ENCODE results near the gene DAAM2. TPM values are rescaled to one million over a fixed set of nuclear protein-coding genes. Genes with fewer than 3 reads are reported as not detected.
A peak's percentile ranks its signal among the peaks of the same experiment; 100 is the strongest.

The DAAM2 gene
- total RNA-seq, 2 experiments from 2014 or later: not detected

GRCh38 chr6:39925191-39925930, 133.2 kb downstream of the DAAM2 start:
- CTCF ChIA-PET: no interaction called here
- H3K4me1 Mint-ChIP-seq (ENCODE audit: low read depth): no peaks in the 10 kb centered on the region
- no peak overlapping the region for H3K4me3 Mint-ChIP-seq
- no peaks in the 10 kb centered on the region for H3K36me3 Mint-ChIP-seq
- intact Hi-C loops (cut with micrococcal nuclease): no loop called here
- POLR2A ChIA-PET: no interaction called here
- H3K9me3 Mint-ChIP-seq: peaks cover 4% of the 10 kb centered on the region
- peaks cover 4% of the 10 kb centered on the region for H3K27me3 Mint-ChIP-seq
- no peak overlapping the region for H3K27ac Mint-ChIP-seq
- DNase-seq: no peak

- no peak for DNase-seq
- Mint-ChIP-seq H3K4me1 (ENCODE audit: low read depth) (no peaks in the 10 kb centered on the region), H3K36me3 (no peaks in the 10 kb centered on the region), H3K27ac (no peak overlapping the region), H3K27me3 (peaks cover 4% of the 10 kb centered on the region), H3K4me3 (no peak overlapping the region), H3K9me3 (peaks cover 4% of the 10 kb centered on the region)
- intact Hi-C loops (cut with micrococcal nuclease): no loop called here
- POLR2A ChIA-PET: no interaction called here
- CTCF ChIA-PET: no interaction called here
Observed at GRCh38 chr6:39925931-39926290, 133.7 kb downstream of the DAAM2 start.

- Mint-ChIP-seq H3K9me3 (peaks cover 4% of the 10 kb centered on the region), H3K36me3 (no peaks in the 10 kb centered on the region), H3K4me3 (no peak overlapping the region), H3K27ac (no peak overlapping the region), H3K4me1 (ENCODE audit: low read depth) (no peaks in the 10 kb centered on the region), H3K27me3 (peaks cover 4% of the 10 kb centered on the region)
- ChIA-PET POLR2A (no interaction called here), CTCF (no interaction called here)
- no peak for DNase-seq
- intact Hi-C loops (cut with micrococcal nuclease): no loop called here
Observed at GRCh38 chr6:39926668-39927067, 134.5 kb downstream of the DAAM2 start.

GRCh38 chr6:39927159-39927558, 135.0 kb downstream of the DAAM2 start:
- Mint-ChIP-seq H3K27me3 (peaks cover 8% of the 10 kb centered on the region), H3K4me1 (ENCODE audit: low read depth) (no peaks in the 10 kb centered on the region), H3K36me3 (no peaks in the 10 kb centered on the region), H3K9me3 (peaks cover 4% of the 10 kb centered on the region), H3K4me3 (no peak overlapping the region), H3K27ac (no peak overlapping the region)
- intact Hi-C loops (cut with micrococcal nuclease): no loop called here
- DNase-seq: no peak
- ChIA-PET POLR2A (no interaction called here), CTCF (no interaction called here)

GRCh38 chr6:39929039-39929732, 137.0 kb downstream of the DAAM2 start:
- peaks cover 4% of the 10 kb centered on the region for H3K9me3 Mint-ChIP-seq
- CTCF ChIA-PET: no interaction called here

GRCh38 chr6:39929733-39930461, 137.7 kb downstream of the DAAM2 start:
- CTCF ChIA-PET: no interaction called here
- Mint-ChIP-seq H3K4me1 (ENCODE audit: low read depth) (peaks cover 2% of the 10 kb centered on the region), H3K4me3 (no peak overlapping the region), H3K9me3 (peaks cover 4% of the 10 kb centered on the region), H3K36me3 (no peaks in the 10 kb centered on the region), H3K27me3 (peaks cover 21% of the 10 kb centered on the region), H3K27ac (no peak overlapping the region)
- intact Hi-C loops (cut with micrococcal nuclease): no loop called here
- no peak for DNase-seq
- POLR2A ChIA-PET: no interaction called here

More at GRCh38 chr6:39929039-39929732, 137.0 kb downstream of the DAAM2 start:
- intact Hi-C loops (cut with micrococcal nuclease): no loop called here
- no peak overlapping the region for H3K27ac Mint-ChIP-seq
- no peak for DNase-seq
- H3K27me3 Mint-ChIP-seq: peaks cover 20% of the 10 kb centered on the region
- H3K36me3 Mint-ChIP-seq: no peaks in the 10 kb centered on the region
- H3K4me1 Mint-ChIP-seq (ENCODE audit: low read depth): no peaks in the 10 kb centered on the region
- POLR2A ChIA-PET: no interaction called here
- H3K4me3 Mint-ChIP-seq: no peak overlapping the region

GRCh38 chr6:39930540-39930939, 138.4 kb downstream of the DAAM2 start:
- Mint-ChIP-seq H3K36me3 (no peaks in the 10 kb centered on the region), H3K9me3 (peaks cover 4% of the 10 kb centered on the region), H3K4me1 (ENCODE audit: low read depth) (peaks cover 2% of the 10 kb centered on the region), H3K27me3 (peaks cover 27% of the 10 kb centered on the region), H3K4me3 (no peak overlapping the region), H3K27ac (no peak overlapping the region)
- ChIA-PET CTCF (no interaction called here), POLR2A (no interaction called here)
- intact Hi-C loops (cut with micrococcal nuclease): no loop called here
- no peak for DNase-seq

GRCh38 chr6:39931607-39932006, 139.4 kb downstream of the DAAM2 start:
- Mint-ChIP-seq H3K4me3 (no peak overlapping the region), H3K4me1 (ENCODE audit: low read depth) (peaks cover 2% of the 10 kb centered on the region), H3K36me3 (no peaks in the 10 kb centered on the region), H3K9me3 (no peaks in the 10 kb centered on the region), H3K27me3 (peaks cover 34% of the 10 kb centered on the region), H3K27ac (no peak overlapping the region)
- ChIA-PET POLR2A (interaction anchor here (0.6 kb wide), 1 partner anchor 46 kb away, joined by 3 read pairs; no protein-coding TSS in a partner anchor), CTCF (interaction anchor here (1.5 kb wide), 1 partner anchor 66 kb away, joined by 3 read pairs; no protein-coding TSS in a partner anchor)
- intact Hi-C loops (cut with micrococcal nuclease): no loop called here
- no peak for DNase-seq

- DNase-seq: no peak
- ChIA-PET POLR2A (no interaction called here), CTCF (interaction anchor here (1.5 kb wide), 1 partner anchor 67 kb away, joined by 3 read pairs; no protein-coding TSS in a partner anchor)
- Mint-ChIP-seq H3K27ac (no peak overlapping the region), H3K4me3 (no peak overlapping the region), H3K36me3 (no peaks in the 10 kb centered on the region), H3K4me1 (ENCODE audit: low read depth) (peaks cover 2% of the 10 kb centered on the region), H3K9me3 (no peaks in the 10 kb centered on the region), H3K27me3 (peaks cover 38% of the 10 kb centered on the region)
- intact Hi-C loops (cut with micrococcal nuclease): no loop called here
Observed at GRCh38 chr6:39932386-39932910, 140.3 kb downstream of the DAAM2 start.

- H3K36me3 Mint-ChIP-seq: no peaks in the 10 kb centered on the region
- intact Hi-C loops (cut with micrococcal nuclease): no loop called here
- ChIA-PET CTCF (no interaction called here), POLR2A (no interaction called here)
- H3K9me3 Mint-ChIP-seq: no peaks in the 10 kb centered on the region
- H3K4me3 Mint-ChIP-seq: peak overlapping the region; percentile 33
- no peak for DNase-seq
- peaks cover 2% of the 10 kb centered on the region for H3K4me1 Mint-ChIP-seq (ENCODE audit: low read depth)
- peaks cover 40% of the 10 kb centered on the region for H3K27me3 Mint-ChIP-seq
- H3K27ac Mint-ChIP-seq: no peak overlapping the region
Observed at GRCh38 chr6:39933669-39934130, 141.5 kb downstream of the DAAM2 start.

- intact Hi-C loops (cut with micrococcal nuclease): no loop called here
- peak within 1 kb of the TSS; percentile 45 for H3K4me3 Mint-ChIP-seq
- ChIA-PET POLR2A (no interaction called here), CTCF (no interaction called here)
- peaks cover 2% of the 10 kb centered on the region for H3K4me1 Mint-ChIP-seq (ENCODE audit: low read depth)
- DNase-seq: peak; percentile 36
- no peaks in the 10 kb centered on the region for H3K9me3 Mint-ChIP-seq
- no peak within 1 kb of the TSS for H3K27ac Mint-ChIP-seq
- H3K27me3 Mint-ChIP-seq: peaks cover 39% of the 10 kb centered on the region
- H3K36me3 Mint-ChIP-seq: no peaks in the 10 kb centered on the region
Observed at GRCh38 chr6:39934131-39934757, 142.1 kb downstream of the DAAM2 start, which contains the start of gene MOCS1. Gene MOCS1, minus strand, starts transcription at chr6:39934462. Its CDS starts 45 bp downstream, at chr6:39934417.

- Mint-ChIP-seq H3K4me3 (no peak overlapping the region), H3K27me3 (peaks cover 36% of the 10 kb centered on the region), H3K4me1 (ENCODE audit: low read depth) (peaks cover 2% of the 10 kb centered on the region), H3K9me3 (no peaks in the 10 kb centered on the region), H3K36me3 (no peaks in the 10 kb centered on the region), H3K27ac (no peak overlapping the region)
- no peak for DNase-seq
- intact Hi-C loops (cut with micrococcal nuclease): no loop called here
- ChIA-PET POLR2A (no interaction called here), CTCF (no interaction called here)
Observed at GRCh38 chr6:39935241-39935640, 143.1 kb downstream of the DAAM2 start.

Data from activated CD4-positive, alpha-beta memory T cell treated with anti-CD3 and anti-CD28 coated beads for 36 hours (primary cell).